ENCODE measurements around the gene TINAGL1. TPM values are rescaled to one million over a fixed set of nuclear protein-coding genes. Genes with fewer than 3 reads are reported as not detected.

Gene TINAGL1
- total RNA-seq, 2 donors from 2014 or later: 211 to 264 TPM

DNA sequence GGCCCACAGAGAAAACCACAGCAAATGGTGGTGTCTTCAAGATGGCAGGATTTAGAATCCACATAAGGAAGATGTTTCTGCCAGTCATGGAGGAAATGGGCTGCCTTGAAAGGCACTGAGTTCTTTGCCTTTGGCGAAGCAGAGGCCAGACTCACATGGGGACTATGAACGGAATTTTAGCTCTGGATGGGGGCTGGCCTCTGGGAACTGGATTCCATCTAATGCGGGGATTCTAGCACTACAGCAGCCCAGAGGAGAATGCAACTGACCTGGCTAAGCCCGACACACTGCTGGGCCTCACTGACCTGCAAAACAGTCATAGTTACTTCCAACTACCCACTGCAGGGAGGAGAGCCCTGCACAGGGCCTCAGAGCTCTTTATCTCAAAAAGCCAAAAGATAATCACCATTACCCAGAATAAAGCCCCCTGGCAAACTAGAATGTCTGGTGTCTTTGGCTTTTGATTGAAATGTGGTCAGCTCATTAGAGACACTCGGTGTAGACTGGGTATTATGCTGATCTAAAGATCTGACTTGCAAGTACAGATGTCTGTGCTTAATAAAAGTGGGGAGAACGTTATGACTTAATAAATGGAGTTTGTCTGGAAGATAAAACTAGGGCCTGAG, 52.7 kb downstream of the TINAGL1 start:
- peak overlapping the region; percentile 87 for H3K27ac ChIP-seq
- peaks cover 0 to 62% of the 10 kb centered on the region in 2 donors for H3K4me1 ChIP-seq
- TF ChIP-seq, protein P1, sequence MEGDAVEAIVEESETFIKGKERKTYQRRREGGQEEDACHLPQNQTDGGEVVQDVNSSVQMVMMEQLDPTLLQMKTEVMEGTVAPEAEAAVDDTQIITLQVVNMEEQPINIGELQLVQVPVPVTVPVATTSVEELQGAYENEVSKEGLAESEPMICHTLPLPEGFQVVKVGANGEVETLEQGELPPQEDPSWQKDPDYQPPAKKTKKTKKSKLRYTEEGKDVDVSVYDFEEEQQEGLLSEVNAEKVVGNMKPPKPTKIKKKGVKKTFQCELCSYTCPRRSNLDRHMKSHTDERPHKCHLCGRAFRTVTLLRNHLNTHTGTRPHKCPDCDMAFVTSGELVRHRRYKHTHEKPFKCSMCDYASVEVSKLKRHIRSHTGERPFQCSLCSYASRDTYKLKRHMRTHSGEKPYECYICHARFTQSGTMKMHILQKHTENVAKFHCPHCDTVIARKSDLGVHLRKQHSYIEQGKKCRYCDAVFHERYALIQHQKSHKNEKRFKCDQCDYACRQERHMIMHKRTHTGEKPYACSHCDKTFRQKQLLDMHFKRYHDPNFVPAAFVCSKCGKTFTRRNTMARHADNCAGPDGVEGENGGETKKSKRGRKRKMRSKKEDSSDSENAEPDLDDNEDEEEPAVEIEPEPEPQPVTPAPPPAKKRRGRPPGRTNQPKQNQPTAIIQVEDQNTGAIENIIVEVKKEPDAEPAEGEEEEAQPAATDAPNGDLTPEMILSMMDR (IDR thresholded peaks at IDR 0.05): no peak
- H3K27me3 ChIP-seq: no peaks in the 10 kb centered on the region
- no peaks in the 10 kb centered on the region for H3K9me3 ChIP-seq
- H3K4me3 ChIP-seq: no peak overlapping the region
- H3K36me3 ChIP-seq: peaks cover 53% of the 10 kb centered on the region
- no peak for DNase-seq (ENCODE audit: low spot score)

DNA sequence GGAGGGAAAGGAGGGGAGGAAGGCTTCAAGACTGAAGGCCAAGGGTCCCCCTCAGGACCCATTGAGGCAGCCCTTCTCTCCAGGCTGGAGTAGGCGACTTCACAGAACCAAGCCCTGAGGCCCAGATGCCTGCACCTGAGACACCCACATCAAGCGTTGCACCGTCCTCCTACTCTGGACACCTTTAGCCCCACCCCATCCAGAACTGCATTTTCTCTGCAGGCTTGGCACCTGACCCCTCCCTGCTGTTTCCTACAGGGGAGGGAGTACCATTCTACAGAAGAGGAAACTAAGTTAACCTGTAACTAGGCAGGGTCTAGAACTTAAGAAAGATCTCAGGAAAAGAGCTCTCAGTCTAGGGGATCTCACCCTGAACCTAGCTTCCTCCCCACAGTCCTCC, 56.3 kb downstream of the TINAGL1 start:
- TF ChIP-seq, protein P1 (IDR thresholded peaks at IDR 0.05): no peak
- H3K36me3 ChIP-seq: peaks cover 53% of the 10 kb centered on the region
- H3K9me3 ChIP-seq: no peaks in the 10 kb centered on the region
- H3K4me1 ChIP-seq: peaks cover 0 to 62% of the 10 kb centered on the region in 2 donors
- DNase-seq (ENCODE audit: low spot score): no peak
- H3K4me3 ChIP-seq: no peak overlapping the region
- H3K27me3 ChIP-seq: no peaks in the 10 kb centered on the region
- peak overlapping the region; percentile 69 to 71 for H3K27ac ChIP-seq

DNA sequence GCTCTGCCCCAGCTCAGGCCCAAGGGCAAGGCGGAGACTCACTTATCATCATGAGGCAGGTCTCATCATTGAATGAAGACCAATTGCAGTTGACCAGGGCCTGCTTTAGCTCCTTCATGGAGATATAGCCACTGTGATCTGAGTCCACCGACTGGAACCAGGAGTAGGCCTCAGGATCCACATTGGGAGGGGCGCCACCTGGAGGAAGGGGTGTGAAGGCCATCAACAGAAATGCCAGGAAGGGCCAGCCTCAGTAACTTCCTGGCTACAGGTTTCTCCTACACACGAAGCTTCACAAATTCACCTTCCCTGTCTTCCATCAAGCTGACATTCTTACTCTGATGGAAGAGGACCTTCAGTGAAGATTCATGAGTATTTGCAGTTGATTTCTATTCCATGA, 56.8 kb downstream of the TINAGL1 start:
- Histone ChIP-seq H3K4me1 (peaks cover 0 to 57% of the 10 kb centered on the region in 2 donors), H3K36me3 (peaks cover 51% of the 10 kb centered on the region), H3K9me3 (no peaks in the 10 kb centered on the region), H3K27me3 (no peaks in the 10 kb centered on the region), H3K4me3 (no peak overlapping the region), H3K27ac (peak overlapping the region in 1 of 2 donors; percentile 71)
- TF ChIP-seq, protein P1 (IDR thresholded peaks at IDR 0.05): peak; percentile 32 to 44
- DNase-seq (ENCODE audit: low spot score): no peak

Other genes starting within 250 kb of the TINAGL1 start
- 1,000 to 10,000 TPM; 3,211 to 3,527 TPM for gene FABP3, start 203.4 kb upstream of the TINAGL1 start, total RNA-seq
- 1 to 10 TPM in 1 of 2 donors, under 1 TPM in 1; 0.70 to 3.8 TPM for gene SERINC2, start 163.3 kb upstream of the TINAGL1 start, total RNA-seq
- gene HCRTR1, start 41.2 kb downstream of the TINAGL1 start, total RNA-seq: under 1 TPM in 1 of 2 donors, not detected in 1; 0.43 TPM
- gene PEF1, start 68.4 kb downstream of the TINAGL1 start, total RNA-seq: 10 to 100 TPM; 42.9 to 66.8 TPM
- 10 to 100 TPM; 31.2 to 34.4 TPM for gene COL16A1, start 127.5 kb downstream of the TINAGL1 start, total RNA-seq
- gene ADGRB2, start 187.8 kb downstream of the TINAGL1 start, total RNA-seq: 10 to 100 TPM; 14.4 to 19.1 TPM
- under 1 TPM in 1 of 2 donors, not detected in 1; 0.43 TPM for gene SPOCD1, start 239.5 kb downstream of the TINAGL1 start, total RNA-seq

All from right atrium auricular region (tissue), 2 donors.